HS-5 (cell line): ENCODE results near the gene SLCO3A1.

Source experiments
- DNase-seq: peaks from one replicate; pipeline ENCODE4 v3.0.0-alpha.2; 2012; ENCODE audit warnings: low read depth

SLCO3A1 gene

DNA sequence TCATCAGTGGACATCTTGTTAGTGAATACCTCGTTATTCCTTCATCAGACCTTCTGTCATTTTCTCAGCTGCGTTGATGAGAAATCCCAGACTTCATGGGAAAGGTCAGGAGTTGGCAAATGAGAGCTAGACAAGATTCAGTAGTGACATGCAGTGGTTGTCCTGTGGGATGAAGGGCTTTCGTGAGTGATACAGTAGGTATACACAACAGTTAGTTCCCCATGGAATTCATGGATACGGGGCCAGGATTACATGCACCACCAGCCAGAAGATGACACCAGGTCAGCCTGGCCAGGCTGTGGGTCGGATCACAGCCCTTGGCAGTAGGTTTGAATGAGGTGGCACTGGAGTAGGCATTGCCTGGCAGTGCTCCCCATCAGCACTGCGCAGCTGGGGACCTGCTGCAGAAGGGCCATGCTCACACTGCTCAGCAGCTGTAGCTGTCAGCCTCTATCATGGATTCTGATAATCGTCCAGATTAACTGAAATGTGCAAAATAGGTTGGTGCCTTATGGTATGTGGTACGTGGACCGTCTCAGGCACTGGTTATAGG is 150.1 kb downstream of the SLCO3A1 start:
- no peak for DNase-seq

DNA sequence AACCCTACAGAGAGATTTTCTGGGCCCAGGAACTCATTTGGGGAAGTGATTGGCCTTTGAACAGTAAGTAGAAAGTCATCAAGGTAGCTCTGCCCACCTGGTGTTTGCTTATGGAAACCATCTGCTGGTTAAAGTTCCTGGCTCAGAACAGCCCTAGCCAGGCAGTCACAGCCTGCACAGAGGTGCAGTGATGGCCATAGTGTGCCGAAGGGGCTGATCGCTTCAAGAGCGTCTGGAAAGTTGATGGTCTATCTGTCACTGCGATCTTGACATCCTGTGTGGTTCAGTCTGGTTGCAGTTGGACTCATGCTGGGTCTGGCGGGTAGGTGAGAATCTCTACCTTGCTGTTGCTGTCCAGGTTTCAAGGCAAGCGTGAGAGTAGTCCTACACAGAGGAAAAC is 151.6 kb downstream of the SLCO3A1 start:
- no peak for DNase-seq

DNA sequence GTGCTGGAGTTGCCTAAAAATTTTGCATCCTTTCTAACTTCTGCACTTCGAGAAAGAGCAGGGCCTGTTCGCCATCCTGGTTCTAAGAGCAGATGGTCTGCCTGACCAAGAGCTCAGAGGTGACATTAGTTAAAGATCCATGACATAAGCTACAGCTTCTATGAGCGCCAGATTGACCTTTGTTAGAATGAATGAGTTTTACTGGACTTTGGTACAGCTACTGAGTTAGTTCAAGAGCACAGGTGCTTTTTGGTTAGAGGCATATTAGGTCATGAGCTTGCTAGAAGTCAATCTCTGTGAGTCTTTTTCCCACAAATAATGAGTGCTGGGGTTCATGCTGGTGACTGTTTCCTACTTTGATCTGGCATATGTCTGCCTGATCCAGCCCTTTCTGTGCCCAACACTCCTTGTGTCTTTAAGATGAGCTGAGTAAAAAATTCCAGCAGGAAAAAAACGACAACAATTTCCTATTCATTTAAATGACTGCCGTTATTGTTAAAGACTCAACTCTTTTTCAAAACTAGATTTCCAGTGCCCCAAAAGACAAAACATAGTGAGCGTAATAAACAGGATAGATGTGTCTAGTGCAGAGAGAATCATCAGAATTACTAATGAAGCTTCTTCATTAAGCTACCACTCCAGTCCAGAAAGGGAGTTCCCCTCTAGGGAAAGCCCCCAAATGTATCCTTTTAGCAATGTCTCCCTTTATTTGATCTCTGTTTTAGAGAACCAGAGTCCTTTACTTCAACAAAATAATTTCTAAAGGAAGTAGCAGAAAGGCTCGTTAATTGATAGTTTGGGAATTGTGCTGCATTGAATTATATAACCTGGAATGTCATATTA is 152.9 kb downstream of the SLCO3A1 start:
- no peak for DNase-seq

DNA sequence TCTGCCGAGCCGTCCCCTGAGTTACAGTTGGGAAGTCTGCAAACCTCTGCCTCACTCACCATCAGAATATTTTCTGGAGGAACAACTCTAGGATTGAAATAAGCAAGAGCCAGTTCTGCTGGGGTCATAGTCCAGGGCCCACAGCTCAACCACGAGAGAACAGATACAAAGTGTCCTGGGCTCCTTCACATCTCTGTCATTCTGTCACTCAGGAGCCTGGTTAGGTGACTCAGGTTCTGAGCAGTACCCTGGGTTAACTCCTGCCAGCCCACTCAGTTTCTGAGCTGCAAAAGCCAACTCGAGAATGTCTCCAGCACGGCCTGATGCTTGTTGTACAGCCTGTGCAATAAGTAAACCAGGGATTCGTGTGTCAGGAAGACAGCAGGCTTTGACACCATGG is 155.7 kb downstream of the SLCO3A1 start:
- DNase-seq: no peak

DNA sequence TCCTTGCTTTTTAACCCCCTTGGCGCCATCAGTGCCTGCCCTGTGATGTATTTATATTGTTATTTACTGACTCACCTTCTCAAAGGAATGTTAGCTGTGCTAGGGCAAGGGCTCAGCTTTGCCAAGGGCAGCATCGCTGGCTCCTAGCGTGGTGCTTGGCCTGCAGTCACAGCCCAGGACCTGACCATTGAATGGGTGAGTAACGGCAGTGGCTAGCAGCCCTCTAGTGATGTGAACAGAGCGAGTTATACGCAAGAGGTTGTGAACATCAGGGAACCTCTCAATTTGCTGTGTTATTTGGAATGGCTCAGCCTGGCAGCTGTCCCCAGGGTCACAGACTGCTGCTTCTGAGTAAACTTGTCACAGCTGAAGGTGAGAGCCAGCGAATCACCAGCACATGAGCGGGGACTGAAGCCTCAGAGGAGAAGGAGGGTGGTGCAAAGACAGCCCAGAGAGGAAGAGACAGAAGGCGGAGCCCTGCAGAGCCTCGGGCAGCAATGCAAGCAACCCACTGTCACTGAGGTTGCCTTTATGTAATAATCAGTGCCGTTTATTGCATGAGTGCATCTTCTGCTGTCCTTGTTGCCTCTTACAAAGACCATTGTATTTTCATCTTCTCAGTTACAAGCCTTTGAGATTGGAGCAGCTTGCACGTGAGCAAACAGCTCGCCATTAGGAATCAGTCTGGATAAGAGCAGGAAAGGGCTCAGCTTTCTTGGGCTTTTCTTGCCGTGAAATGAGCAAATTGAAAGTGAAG is 158.3 kb downstream of the SLCO3A1 start:
- no peak for DNase-seq

DNA sequence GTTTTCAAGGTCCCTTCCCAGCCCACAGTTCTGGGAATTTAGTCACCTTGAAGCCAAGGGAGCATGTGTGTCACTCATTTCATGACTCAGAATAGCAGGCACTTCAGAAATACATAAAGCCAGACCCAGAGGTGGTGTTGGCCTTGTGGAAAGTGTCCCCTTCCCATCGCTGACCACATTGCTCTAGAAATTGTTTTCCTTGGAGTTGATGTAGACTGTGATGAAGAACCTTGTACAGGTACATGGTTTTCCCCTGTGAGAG is 158.8 kb downstream of the SLCO3A1 start:
- DNase-seq: no peak

DNA sequence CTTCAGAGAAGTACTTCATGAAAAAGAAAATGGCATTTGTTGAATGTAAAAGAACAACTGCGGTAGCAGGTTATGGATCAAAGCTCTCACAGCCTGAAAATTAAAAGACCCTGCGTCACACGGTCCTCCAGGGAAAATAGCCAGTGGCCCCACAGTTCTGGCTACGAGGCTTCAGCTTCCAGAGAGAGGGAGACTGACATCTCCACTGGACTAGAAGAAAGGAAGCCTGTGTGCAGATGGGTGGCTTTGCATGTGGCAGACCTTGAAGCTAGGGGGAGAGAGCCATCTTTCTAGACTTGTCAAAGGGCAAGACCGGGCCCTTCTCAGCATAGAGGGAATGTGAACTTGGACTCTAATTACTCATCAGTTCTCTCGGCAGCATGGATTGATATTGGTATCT is 159.4 kb downstream of the SLCO3A1 start:
- DNase-seq: no peak

DNA sequence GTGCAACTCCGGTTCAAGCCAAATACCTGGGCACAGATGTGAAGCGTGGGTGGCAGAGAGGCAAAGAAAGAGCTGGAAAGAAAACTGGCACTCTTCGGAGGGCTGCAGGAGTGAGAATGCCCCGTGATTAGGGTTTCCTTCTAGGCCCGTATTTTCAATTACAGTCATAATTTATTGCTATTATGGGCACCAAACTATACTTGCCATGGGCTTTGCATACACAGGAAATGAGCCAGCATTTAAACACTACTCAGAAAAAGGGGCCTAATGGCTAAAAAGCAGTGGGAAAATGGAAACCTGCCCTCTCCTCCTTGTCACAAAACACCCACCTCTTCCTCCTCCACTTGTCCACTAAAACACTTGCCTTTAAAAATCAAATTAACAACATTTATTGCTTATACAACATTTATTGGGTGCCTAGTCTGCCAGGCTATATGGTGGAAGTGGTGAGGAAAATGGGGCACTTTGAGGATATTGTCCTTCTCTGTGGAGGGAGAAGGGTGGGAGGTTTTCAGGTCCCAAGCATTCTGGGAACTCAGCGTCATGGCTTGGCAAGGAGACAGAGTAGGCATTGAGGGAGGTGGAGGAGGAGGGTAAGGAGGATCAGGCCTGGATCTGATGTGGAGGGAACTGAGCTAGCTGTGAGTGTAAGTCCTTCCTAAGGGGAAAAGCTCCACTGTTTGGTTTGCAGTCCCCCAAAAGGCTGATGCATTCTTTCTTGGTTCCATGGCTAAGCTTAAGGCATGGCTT is 160.9 kb downstream of the SLCO3A1 start:
- no peak for DNase-seq

DNA sequence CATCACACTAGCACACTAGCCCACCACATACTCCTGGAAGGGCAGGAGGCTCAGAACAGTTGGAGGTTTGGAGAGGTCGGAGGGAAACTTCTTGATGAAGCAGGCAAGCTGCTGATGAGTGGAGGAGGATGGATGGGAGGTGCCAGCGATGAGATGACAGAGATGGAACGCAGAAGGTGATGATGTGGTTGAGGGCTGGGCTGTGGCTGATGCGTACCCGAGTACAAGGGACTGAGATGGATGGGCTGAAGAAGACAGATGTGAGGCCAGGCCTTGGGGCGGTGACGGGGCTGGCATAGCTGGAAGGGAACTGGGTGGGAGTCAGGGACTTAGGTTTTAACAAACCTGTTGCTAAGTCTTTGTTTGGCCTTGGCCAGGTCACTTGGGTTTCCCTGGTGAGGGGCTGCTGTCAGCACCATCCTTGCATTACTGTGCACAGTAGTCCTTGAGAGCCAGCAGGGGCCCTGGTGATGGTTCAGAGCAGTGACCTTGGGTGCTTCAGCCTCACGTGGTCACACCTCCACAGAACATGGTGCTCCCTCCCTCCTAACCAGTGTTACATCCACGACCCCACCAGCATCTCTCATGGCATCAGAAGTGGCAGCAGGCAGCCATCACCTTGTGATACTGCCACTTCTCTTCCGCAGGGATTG is 164.5 kb downstream of the SLCO3A1 start:
- no peak for DNase-seq

DNA sequence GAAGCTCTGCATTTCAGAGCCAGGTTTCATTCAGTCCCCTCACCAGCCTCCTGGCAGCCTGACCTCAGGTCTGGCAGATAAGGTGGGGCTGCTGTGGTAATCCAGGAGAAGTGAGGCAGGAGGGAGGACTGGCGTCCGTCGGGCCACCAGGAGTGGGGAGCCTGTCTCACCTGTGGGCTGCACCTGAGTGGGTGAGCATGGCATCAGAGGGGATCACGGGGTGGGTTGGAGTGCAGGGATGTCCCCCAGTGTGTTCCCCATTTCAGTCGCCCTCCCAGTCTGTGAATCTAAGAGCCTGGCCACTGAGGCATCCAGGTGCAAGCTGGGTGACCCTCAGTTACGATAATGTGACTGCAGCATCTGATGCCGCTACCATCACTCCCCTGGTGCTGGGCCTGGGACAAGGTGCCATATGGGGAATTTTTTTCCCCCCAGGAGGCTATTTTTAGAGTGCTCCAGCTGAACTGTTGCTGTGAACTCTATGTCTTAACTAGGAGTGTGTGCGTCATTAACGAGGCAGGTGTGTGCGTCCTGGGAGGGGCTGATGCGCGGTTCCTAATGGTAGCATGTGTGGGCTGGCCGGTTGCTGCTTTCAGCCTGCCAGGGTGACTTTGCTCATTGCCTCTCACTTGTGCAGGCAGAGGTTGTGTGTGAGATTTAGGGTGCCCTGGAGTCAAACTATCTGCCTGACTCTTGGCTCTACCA is 165.2 kb downstream of the SLCO3A1 start:
- DNase-seq: no peak

DNA sequence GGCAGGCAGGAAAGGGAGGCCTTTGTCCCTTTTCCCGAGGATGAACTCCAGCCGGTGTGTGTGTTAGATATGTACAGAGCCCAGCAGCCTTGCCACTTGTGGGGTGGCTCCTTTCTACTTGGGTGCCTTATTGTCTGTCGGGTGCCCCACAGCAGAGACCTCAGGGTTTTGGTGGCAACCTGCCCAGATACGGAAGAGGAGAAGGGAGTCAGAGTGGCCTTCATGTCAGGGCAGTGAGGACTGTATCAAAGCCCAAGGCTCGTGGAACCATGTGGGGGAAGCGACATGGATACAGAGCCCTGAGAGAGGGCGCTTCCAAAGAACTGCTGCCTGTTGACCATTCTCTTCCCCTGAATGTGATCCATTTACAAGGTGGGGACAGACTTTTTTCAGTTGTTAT is 166.2 kb downstream of the SLCO3A1 start:
- no peak for DNase-seq

DNA sequence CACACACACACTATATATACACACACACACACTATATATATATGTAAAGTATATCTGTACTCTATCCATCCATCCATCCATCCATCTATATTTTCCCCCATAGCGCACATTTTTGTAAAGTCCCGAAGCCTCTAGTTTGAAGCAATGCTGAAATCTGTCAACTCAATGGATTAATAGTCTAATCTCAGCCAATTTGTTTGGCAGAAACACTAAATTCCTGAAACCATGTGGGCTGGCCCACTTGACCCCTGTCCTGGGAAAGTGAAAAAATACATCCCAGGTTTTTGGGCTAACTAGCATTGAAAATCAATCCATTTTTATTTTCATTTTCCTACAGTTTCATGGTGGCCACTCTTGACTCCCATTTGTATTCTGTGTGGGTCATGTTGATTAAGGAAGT is 166.7 kb downstream of the SLCO3A1 start:
- DNase-seq: no peak

DNA sequence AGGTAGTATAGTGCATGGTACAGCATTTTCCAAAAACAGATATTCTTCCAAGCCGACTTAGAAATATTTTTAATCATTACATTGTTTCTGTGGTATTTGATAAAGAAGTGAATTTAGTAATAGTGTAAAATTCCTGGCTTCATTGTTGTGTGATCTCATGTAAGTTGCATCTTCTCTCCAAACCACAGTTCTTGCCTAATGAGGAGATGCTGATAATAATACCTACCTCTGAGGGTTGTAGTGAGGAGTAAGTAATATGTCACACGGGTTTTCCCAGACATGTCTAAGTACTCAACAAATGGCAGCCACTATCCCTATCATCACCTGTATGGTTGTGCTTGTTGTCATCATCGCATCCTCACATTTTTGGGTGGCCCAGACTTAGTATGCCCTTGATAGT is 167.3 kb downstream of the SLCO3A1 start:
- no peak for DNase-seq

DNA sequence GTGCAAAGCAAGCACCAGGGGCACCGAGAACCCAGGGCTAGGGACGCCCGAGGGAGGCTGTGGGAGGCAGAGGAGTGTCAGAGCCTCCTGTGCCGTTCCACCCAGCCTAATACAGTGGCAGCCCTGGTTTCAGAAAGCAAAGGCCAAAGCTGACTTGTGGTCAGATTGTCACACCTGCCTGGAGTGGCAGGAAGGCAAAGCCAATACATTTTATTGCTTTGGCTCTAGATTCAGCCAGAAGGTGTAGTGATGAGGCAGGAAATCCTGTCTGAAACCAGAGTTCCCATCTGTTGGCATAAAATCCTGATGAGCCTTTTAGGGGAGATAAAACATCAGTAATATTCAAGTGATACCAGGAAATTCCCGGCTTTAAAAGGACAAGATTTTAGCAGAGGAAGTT is 168.3 kb downstream of the SLCO3A1 start:
- DNase-seq: no peak

DNA sequence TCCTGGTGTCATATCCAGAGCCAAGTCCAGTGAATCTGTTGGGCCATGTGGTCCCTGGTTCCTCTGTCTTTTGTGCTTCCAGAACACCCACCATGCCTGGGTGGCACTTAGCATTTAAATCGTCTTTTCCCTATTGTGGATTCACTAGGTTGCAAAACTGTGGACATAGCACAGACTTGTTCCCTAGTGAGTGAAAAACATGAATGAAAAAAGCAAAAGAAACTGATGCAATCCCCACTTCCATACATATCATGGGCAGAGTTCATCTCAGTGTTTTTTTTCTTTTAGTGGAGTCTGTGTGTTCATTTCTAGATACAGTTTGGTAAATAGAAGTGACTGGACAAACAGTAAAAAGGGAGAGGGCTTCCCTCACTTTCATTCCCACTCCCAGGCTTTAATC is 170.5 kb downstream of the SLCO3A1 start:
- no peak for DNase-seq

DNA sequence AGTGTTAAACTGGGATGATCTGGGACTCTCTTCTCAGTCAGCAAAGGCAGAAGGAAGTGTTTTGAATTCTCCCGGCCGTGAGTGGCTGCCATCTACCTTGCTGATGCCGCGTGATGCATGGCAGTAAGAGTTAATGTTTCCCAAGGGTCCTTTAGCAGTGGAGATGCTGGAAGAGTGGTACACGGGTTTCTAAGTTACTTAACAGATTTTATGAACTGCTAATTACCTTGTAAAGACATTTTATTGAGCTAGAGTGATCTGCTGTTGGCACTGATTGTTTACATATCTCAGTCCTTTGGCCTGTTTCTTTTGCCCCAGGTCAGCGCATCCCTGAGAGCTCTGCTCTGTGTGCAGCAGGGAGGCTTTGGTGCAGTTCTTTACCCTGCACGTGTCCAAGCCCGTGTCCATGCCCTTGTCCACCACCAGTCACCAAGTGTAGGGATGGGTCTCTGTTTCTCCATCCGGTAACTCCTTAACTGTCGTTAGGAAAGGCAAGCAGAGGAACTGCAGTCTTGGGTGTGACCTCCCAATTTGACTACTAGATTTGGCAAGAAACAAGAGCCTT is 172.3 kb downstream of the SLCO3A1 start:
- no peak for DNase-seq

DNA sequence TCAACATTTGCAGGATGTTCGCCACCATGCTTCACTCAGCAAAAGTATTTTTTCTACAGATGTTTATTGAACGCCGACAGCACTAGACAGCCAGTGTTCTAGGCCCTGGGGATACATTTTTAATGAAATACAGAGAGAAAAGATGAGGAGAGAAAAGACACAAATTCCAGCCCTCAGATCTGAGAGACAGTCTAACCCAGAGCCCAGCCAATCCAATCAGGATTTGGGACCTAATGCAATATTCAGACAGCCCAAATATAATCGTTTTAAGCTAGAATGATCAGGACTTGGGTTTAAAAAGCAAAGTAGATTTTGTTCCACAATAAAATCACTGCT is 174.8 kb downstream of the SLCO3A1 start:
- no peak for DNase-seq

DNA sequence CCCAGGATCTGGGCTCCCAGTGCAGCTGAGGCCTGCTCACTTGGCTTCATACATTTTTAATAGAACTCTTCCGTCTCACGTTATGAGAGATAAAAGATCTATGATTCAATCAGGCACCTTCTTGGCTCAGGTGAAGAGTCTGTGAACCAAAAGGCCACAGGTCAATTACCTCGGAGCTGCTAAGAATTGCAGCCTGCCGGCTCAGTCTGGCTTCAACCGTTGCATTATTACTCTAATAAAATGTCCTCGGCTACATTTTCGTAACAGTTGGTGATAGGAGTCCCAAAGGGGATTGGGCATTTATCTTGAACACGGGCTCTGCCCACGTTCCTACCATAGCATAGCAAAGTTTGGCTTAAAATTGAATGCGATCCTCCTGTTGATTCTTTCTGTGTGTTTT is 176.3 kb downstream of the SLCO3A1 start:
- no peak for DNase-seq

DNA sequence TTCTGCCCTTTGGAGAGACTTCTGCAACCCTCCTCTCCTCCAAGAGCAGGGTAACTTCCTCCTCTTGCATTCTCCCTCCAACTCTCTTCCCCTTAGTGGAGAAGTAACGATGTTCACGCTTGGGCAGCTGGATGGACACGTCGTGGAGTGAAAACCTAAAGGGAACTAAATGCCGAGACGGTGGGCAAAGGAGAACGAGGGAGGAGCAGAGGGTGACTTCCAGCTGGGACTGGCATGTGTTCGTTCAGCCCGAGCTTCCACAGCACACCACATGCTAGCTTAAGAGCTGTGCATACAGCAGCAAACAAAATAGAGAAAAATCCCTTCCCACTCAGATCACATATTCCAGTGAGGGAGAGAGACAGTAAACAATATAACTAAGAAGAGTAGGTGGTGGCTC is 179.8 kb downstream of the SLCO3A1 start:
- no peak for DNase-seq

DNA sequence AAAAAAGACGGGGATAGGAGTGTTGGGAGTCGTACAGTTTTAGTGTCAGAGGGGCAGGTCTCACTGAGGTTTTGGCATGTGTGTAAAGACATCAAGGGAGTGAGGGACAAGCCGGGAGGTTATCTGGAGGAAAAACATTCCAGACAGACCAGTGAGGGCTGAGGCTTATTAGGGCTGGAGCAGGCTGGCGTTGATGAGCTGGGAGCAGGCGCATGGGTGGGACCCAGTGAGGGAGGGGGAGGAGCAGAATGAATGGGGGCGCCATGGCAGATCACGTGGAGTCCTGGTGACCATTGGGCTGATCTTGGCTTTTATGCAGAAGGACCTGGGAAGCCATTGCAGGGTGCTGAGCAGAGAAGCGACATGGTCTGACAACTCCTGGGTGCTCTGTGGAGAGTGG is 180.2 kb downstream of the SLCO3A1 start:
- no peak for DNase-seq

DNA sequence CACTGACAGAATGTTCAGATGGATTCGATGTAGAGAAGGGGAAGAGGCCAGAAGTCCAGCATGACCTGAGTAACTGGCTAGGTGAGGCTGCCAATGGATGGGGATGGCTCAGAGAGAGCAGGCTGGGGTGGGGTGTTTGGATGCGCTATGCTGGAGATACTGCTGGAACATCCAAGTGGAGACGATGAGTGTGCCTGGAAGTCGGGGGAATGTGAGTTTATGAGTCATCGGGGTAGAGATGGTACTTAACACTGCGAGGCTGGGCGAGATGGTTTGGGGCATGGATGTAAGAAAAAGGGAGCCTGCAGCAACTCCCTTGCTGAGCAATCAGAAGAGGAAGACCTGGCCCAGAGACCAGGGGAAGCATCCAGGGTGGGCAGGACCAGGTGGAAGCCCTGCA is 180.7 kb downstream of the SLCO3A1 start:
- no peak for DNase-seq

DNA sequence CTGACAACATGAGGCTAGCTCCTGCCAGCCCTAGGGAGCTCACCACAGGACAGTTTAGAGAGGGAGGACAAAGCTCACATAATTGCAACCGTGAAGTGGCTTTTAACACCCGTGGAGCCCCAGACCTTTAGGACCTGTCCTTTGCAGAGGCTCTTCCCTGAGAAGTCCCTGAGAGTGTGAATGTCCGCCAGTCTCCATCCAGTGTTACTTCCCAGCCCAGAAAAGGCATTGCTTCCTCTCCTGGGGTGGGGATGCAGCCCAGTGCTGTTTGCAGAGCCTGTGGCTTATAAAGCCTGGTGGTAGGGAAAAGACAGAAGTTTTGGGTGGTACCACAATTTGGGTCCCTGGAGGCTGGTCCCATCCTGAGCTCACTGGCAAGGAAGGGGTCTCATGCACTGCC is 182.0 kb downstream of the SLCO3A1 start:
- DNase-seq: no peak
